ENCODE data around the gene GYS1.
A peak's percentile ranks its signal among the peaks of the same experiment; 100 is the strongest.
"Not testable (repeated sequence)": the region's sequence is repeated elsewhere in the genome, so short reads cannot be mapped to it uniquely, and the experiment has no call there.

The GYS1 gene

GRCh38 chr19:49022116-49022515, 29.0 kb upstream of the GYS1 start:
- ATAC-seq (ENCODE audit: low read depth): no peak
- Mint-ChIP-seq H3K27ac (no peak overlapping the region), H3K4me3 (no peak overlapping the region), H3K27me3 (no peaks in the 10 kb centered on the region), H3K9me3 (no peaks in the 10 kb centered on the region), H3K4me1 (peaks cover 16% of the 10 kb centered on the region), H3K36me3 (no peaks in the 10 kb centered on the region)
- DNase-seq (ENCODE audit: low spot score in 2 of 2): no peak

- no peak for ATAC-seq (ENCODE audit: low read depth)
- H3K27ac Mint-ChIP-seq: peak overlapping the region; percentile 1
- peaks cover 16% of the 10 kb centered on the region for H3K4me1 Mint-ChIP-seq
- no peaks in the 10 kb centered on the region for H3K27me3 Mint-ChIP-seq
- no peak for DNase-seq (ENCODE audit: low spot score in 2 of 2)
- H3K9me3 Mint-ChIP-seq: no peaks in the 10 kb centered on the region
- peak overlapping the region; percentile 22 for H3K4me3 Mint-ChIP-seq
- no peaks in the 10 kb centered on the region for H3K36me3 Mint-ChIP-seq
Observed at GRCh38 chr19:49020931-49021895, 28.1 kb upstream of the GYS1 start.

DNA sequence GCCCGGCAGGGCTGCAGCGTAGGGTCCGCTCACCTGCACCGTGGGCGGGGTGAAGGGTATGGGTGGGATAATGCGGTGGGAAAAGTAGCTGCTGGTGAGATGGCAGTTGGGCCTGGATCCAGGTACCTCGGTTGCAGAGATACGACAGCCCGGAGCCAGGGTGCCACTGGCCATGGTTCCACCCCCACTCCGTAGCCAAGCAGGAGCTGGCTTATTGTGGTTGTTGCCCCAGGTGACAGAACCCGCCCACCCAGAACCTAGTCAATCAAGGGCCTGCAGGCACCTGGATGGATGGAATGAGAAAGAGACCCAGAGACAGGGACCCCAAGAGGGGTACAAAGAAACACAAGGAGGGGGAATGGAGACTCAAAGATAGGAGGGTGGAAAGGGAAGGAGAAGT, 27.2 kb upstream of the GYS1 start:
- ATAC-seq (ENCODE audit: low read depth): no peak
- Mint-ChIP-seq H3K27me3 (no peaks in the 10 kb centered on the region), H3K27ac (no peak overlapping the region)

DNA sequence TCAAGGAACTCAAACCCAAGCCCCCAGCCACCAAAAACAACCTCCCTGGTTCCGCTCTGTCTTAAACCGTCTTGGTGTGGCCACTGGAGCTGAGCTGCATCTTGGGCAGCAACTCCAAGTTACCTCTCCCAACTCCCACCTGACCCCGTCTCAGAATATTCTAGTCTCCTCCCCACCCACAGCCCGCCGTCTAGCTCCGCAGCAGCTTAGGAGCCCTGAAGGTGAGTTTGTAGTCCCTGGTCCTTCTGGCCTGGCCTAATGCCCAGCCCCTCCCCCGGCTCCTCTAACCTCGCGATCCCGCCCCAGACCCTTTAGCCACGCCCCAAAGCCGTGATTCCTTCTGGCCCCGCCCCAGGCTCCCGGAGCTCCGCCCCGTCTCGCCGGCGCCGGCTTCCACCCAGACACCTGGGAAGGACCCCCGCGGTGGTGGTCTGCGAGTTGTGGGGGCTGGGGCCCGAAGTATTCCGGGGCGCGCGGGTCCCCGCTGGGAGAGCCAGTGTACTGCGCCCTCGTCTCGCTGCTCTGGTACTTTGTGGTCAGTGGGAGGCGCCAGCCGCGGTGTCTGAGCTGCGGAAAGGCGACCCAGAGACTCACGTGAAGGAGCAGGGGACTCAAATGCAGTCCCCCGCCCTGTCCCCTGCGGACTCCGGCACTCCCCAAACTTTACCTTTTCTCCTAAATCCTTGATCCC, 26.3 kb upstream of the GYS1 start:
- ATAC-seq (ENCODE audit: low read depth): peak; percentile 42

More for the DNA sequence above, 27.2 kb upstream of the GYS1 start:
- H3K4me1 Mint-ChIP-seq: peaks cover 16% of the 10 kb centered on the region
- no peak for DNase-seq (ENCODE audit: low spot score in 2 of 2)
- no peaks in the 10 kb centered on the region for H3K36me3 Mint-ChIP-seq
- no peaks in the 10 kb centered on the region for H3K9me3 Mint-ChIP-seq
- H3K4me3 Mint-ChIP-seq: peak overlapping the region; percentile 83

DNA sequence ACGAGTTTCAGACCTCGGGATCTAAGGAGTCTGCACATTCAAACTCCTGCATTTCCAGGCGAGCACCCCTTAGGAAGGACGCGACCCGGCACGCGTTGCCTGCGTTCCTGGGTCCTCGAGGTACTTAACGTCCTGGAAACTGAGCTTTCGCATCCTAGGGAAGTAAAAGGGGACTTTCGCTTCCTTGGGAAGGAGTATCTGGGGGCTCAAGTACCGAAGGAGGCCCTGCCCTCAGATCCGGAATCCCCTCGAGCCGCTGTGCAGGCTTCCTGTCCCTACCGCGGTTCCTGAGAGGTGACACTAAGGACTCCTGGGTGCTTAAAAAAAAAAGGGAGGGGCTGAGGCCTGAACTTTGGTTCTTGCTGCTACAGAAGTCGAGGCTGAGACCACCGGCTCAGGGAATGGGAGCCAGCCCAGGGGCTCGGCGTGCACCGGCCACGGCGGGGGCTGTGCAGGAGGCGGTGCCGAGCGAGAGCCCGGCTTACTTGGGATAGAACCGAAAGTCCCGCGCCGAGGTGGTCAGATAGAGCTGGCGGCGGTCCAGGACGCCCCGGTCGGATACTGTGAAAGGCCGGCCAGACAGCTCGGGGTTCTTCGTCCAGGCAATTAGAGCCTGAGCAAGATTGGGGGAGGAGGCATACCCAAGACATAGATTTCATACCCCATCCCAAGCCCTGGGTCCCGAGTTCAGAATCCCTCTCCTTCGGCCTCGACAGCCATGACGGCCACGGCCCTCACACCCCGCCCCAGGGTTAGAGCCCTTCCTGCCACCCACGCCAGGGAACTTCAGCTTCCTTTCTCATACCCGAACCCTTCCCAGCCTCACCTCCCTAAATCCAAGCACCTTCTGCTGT, 25.5 kb upstream of the GYS1 start:
- not testable (repeated sequence) for ATAC-seq (ENCODE audit: low read depth); H3K27ac Mint-ChIP-seq; DNase-seq (ENCODE audit: low spot score in 2 of 2); H3K9me3 Mint-ChIP-seq; H3K27me3 Mint-ChIP-seq; H3K36me3 Mint-ChIP-seq
- Mint-ChIP-seq H3K4me3 (peak overlapping the region; percentile 83), H3K4me1 (peaks cover 16% of the 10 kb centered on the region)

More for the DNA sequence above, 26.3 kb upstream of the GYS1 start:
- no peaks in the 10 kb centered on the region for H3K27me3 Mint-ChIP-seq
- peak; percentile 52 to 78 for DNase-seq (ENCODE audit: low spot score in 2 of 2)
- H3K4me1 Mint-ChIP-seq: peaks cover 16% of the 10 kb centered on the region
- H3K27ac Mint-ChIP-seq: no peak overlapping the region
- peak overlapping the region; percentile 83 for H3K4me3 Mint-ChIP-seq
- peaks cover 1% of the 10 kb centered on the region for H3K36me3 Mint-ChIP-seq
- no peaks in the 10 kb centered on the region for H3K9me3 Mint-ChIP-seq

DNA sequence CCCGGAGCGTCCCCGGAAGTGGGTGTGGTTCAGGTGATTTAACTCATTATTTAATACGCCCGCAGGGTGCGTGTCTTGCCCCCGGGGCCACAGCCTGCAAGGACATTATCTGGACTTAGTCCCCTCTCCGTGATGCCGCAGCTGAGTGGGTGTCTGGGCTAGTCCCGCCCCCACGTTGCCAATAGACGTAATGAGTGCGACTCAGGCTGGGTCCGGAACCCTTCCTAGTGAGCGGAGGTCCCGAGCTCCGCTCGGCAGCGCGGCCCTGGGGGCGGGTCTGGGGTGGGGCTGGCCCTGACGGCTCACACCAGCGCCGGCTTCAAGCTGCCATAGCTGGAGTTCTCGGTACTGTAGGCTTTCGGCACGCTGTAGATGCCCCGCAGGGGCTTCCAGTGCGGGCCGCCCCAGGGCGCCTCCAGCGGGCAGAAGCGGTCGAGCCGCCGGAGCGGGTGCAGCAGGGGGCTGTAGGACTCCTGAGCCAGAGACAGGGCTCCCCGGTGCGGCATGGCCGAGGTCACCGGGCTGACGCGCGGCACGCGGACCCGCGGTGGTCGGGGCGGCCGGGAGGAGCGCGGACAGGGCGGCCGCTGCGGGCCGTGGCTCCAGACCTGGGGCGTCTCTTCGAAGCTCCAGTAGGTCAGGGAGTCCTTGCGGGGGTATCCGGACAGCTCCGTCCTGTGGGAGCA, 24.7 kb upstream of the GYS1 start:
- Mint-ChIP-seq H3K9me3 (no peaks in the 10 kb centered on the region), H3K4me1 (peaks cover 16% of the 10 kb centered on the region), H3K27ac (no peak overlapping the region), H3K27me3 (no peaks in the 10 kb centered on the region), H3K4me3 (peak overlapping the region; percentile 83), H3K36me3 (peaks cover 4% of the 10 kb centered on the region)
- ATAC-seq (ENCODE audit: low read depth): peak; percentile 87
- DNase-seq (ENCODE audit: low spot score in 2 of 2): peak; percentile 70 to 79

DNA sequence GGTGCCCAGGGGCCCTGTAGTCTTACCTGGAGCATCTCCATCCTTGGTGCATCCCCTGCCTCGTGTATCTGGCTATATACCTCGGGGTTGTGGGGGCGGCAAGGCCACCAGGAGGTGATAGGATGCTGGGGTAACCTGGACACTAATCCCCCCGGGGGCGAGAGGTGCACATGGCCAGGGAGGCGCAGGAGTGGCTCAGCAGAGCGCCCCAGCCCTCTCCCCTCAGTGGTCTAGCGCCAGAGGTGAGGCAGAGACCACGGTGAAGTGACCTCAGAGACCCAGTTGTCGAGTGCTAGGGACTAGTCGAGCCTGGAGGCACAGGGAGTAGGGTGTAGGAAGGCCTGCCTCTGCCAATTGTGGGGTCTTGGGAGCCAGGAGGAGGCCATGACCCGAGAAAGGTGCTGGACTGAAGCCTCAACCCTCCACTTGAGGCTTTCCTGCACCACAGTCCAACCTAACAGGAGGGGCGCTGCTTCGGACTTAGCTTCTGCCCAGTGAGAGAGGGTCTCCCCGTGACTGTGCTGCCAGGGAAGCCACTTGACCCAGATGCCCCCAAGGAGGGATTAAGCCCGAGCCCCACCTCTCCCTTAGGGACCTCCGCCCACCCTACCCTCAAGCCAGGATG, 24.0 kb upstream of the GYS1 start, which contains the start of gene LHB:
Gene LHB, minus strand, starts transcription at position 51 of the 625 bp plus-strand sequence. Its CDS starts 10 bp downstream, at position 41.
- Mint-ChIP-seq H3K27ac (no peak within 1 kb of the TSS), H3K36me3 (peaks cover 4% of the 10 kb centered on the region), H3K4me3 (peak within 1 kb of the TSS; percentile 83), H3K27me3 (no peaks in the 10 kb centered on the region), H3K9me3 (no peaks in the 10 kb centered on the region), H3K4me1 (peaks cover 16% of the 10 kb centered on the region)
- DNase-seq (ENCODE audit: low spot score in 2 of 2) (no peak), ATAC-seq (ENCODE audit: low read depth) (no peak)

- Mint-ChIP-seq H3K4me3 (peak overlapping the region; percentile 63), H3K36me3 (peaks cover 4% of the 10 kb centered on the region), H3K4me1 (peaks cover 13% of the 10 kb centered on the region), H3K27me3 (no peaks in the 10 kb centered on the region), H3K27ac (no peak overlapping the region), H3K9me3 (no peaks in the 10 kb centered on the region)
- ATAC-seq (ENCODE audit: low read depth) (no peak), DNase-seq (ENCODE audit: low spot score in 2 of 2) (no peak)
Observed at GRCh38 chr19:49016067-49016839, 23.1 kb upstream of the GYS1 start.

GRCh38 chr19:49014870-49015255, 21.8 kb upstream of the GYS1 start:
- no peaks in the 10 kb centered on the region for H3K9me3 Mint-ChIP-seq
- ATAC-seq (ENCODE audit: low read depth) (no peak), DNase-seq (ENCODE audit: low spot score in 2 of 2) (no peak)
- H3K4me1 Mint-ChIP-seq: peaks cover 5% of the 10 kb centered on the region
- H3K27me3 Mint-ChIP-seq: no peaks in the 10 kb centered on the region
- no peak overlapping the region for H3K4me3 Mint-ChIP-seq
- H3K36me3 Mint-ChIP-seq: peaks cover 13% of the 10 kb centered on the region
- no peak overlapping the region for H3K27ac Mint-ChIP-seq

DNA sequence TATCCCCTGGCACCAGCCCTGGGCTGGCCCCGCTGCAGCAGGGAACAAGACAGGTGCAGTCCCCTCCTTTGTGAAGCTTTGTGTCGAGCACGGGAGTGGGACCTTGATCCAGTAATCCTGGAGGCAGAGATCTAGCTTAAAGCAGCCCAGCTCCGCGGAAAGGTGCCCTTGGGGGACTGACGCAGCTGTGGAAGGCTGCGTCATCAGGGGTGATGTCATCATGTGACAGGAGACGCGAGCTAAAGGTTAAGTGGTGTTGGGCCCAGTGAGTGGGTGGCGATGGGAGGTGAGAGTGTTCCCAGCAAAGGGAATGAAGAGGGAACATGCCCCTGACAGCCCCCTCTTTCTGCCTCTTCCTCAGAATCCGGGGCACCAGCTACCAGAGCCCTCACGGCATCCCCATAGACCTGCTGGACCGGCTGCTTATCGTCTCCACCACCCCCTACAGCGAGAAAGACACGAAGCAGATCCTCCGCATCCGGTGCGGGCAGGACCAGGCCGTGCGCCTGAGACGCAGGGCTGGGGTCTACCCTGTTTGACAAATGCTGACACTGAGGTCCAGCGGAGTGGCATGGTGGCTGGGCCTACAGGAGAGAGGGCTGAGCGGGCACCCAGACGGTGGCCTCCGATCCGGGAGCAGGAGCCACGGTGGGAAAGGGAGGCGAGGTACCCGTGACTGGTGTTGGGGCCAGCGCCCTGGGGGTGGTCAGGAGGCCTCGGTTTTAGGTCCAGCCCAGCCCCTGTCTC, 21.2 kb upstream of the GYS1 start:
- Mint-ChIP-seq H3K27ac (no peak overlapping the region), H3K9me3 (no peaks in the 10 kb centered on the region), H3K4me1 (peaks cover 4% of the 10 kb centered on the region), H3K27me3 (no peaks in the 10 kb centered on the region), H3K36me3 (peaks cover 15% of the 10 kb centered on the region), H3K4me3 (no peak overlapping the region)
- DNase-seq (ENCODE audit: low spot score in 2 of 2): no peak
- ATAC-seq (ENCODE audit: low read depth): no peak

DNA sequence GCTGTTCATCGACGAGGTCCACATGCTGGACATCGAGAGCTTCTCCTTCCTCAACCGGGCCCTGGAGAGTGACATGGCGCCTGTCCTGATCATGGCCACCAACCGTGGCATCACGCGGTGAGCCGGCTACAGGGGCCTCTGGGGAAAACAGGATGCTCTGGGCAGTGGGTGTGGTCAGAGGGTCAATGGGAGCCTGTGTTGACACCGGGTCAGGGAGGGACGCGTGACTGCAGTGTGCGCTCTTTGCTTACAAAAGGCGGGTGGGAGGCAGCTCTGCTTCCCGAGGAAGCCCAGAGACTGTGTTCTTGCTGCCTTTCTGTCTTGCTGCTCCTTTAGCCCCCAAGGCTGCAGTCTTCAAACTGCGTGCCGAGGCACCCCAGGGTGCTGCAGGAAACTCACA, 18.1 kb upstream of the GYS1 start:
- Mint-ChIP-seq H3K9me3 (no peaks in the 10 kb centered on the region), H3K27ac (no peak overlapping the region), H3K4me1 (no peaks in the 10 kb centered on the region), H3K36me3 (peaks cover 20% of the 10 kb centered on the region), H3K4me3 (no peak overlapping the region), H3K27me3 (no peaks in the 10 kb centered on the region)
- DNase-seq (ENCODE audit: low spot score in 2 of 2) (no peak), ATAC-seq (ENCODE audit: low read depth) (no peak)

GRCh38 chr19:49010453-49010852, 17.3 kb upstream of the GYS1 start:
- Mint-ChIP-seq H3K27me3 (no peaks in the 10 kb centered on the region), H3K27ac (no peak overlapping the region), H3K4me1 (no peaks in the 10 kb centered on the region), H3K36me3 (peaks cover 21% of the 10 kb centered on the region), H3K4me3 (no peak overlapping the region), H3K9me3 (no peaks in the 10 kb centered on the region)
- DNase-seq (ENCODE audit: low spot score in 2 of 2) (no peak), ATAC-seq (ENCODE audit: low read depth) (no peak)
